SK-N-SH (cell line): ENCODE measurements around the gene EEF1AKMT4. TPM values are rescaled to one million over a fixed set of nuclear protein-coding genes. Genes with fewer than 3 reads are reported as not detected.

Experiments
- CTCF ChIA-PET: fragments of 300-600, 350-600 bp; formaldehyde crosslinking; extraction: SDS; loops from one replicate; lab custom pipeline; 2021; lab: Yijun Ruan, JAX
- POLR2A ChIA-PET: fragments of 350-600 bp; sonication (Branson Sonifier 250); formaldehyde crosslinking; extraction: SDS; loops from one replicate; lab custom pipeline; 2020; ENCODE audit warnings: antibody characterized with exemption, inconsistent platforms; lab: Yijun Ruan, JAX
- DNase-seq: peaks from one replicate; pipeline ENCODE4 v3.0.0; 2012
- H2AFZ ChIP-seq: fragments of 200-600 bp; sonication (generic); 2 replicates; pipeline ENCODE4 v1.8.1; 2016; ENCODE audit warnings: antibody characterized with exemption, mild to moderate bottlenecking, low read depth
- H3F3A ChIP-seq: fragments of 200-600 bp; sonication (generic); replicated peaks from 2 replicates; pipeline ENCODE3; 2016; ENCODE audit warnings: antibody characterized with exemption, mild to moderate bottlenecking; ENCODE audit not compliant: insufficient read depth
- H3K27ac ChIP-seq, 2 experiments: fragments of 200-500 bp in 1 of 2; fragments of 200-600 bp in 1 of 2; sonication (Bioruptor generic) in 1 of 2; sonication (generic), shearing (Covaris generic) in 1 of 2; 2 replicates each; pipeline versions ENCODE4 v1.5.1 to v1.6.1; 2014 to 2016; ENCODE audit warnings: low read depth in 2 of 2, inconsistent platforms in 1 of 2, low read length in 1 of 2, mild to moderate bottlenecking in 1 of 2, mixed read lengths in 1 of 2
- H3K27me3 ChIP-seq: fragments of 200-600 bp; sonication (generic), shearing (Covaris generic); 2 replicates; pipeline ENCODE4 v1.6.1; 2016; ENCODE audit warnings: mixed run types; ENCODE audit not compliant: insufficient read depth
- H3K36me3 ChIP-seq, 2 experiments: fragments of 200-500 bp in 1 of 2; fragments of 200-600 bp in 1 of 2; sonication (Bioruptor generic) in 1 of 2; sonication (generic) in 1 of 2; replicated peaks in 1 of 2; 2 replicates each; pipeline versions ENCODE3 to v1.5.1; 2014 to 2016; ENCODE audit warnings: low read length in 1 of 2, mild to moderate bottlenecking in 1 of 2; ENCODE audit not compliant: insufficient read depth in 2 of 2, control insufficient read depth in 1 of 2
- H3K4me1 ChIP-seq, 2 experiments: fragments of 200-500 bp in 1 of 2; fragments of 200-600 bp in 1 of 2; sonication (Bioruptor generic) in 1 of 2; sonication (generic), shearing (Covaris generic) in 1 of 2; 2 replicates each; pipeline versions ENCODE4 v1.5.1 to v1.6.1; 2014 to 2016; ENCODE audit warnings: low read depth in 1 of 2, low read length in 1 of 2, mixed run types in 1 of 2; ENCODE audit not compliant: insufficient read depth in 2 of 2, control insufficient read depth in 1 of 2
- H3K4me2 ChIP-seq: fragments of 200-600 bp; sonication (generic), shearing (Covaris generic); 2 replicates; pipeline ENCODE4 v1.6.1; 2017; ENCODE audit warnings: mixed run types
- H3K4me3 ChIP-seq, 2 experiments: fragments of 200-500 bp in 1 of 2; fragments of 200-600 bp in 1 of 2; sonication (Bioruptor generic) in 1 of 2; sonication (generic), shearing (Covaris generic) in 1 of 2; 2 replicates each; pipeline versions ENCODE4 v1.5.1 to v1.8.1; 2014 to 2016; ENCODE audit warnings: low read depth in 2 of 2, inconsistent platforms in 1 of 2, low read length in 1 of 2, mild to moderate bottlenecking in 1 of 2, mixed read lengths in 1 of 2, moderate library complexity in 1 of 2
- H3K79me2 ChIP-seq: fragments of 200-600 bp; sonication (generic); 2 replicates; pipeline ENCODE4 v1.8.1; 2017; ENCODE audit warnings: mild to moderate bottlenecking; ENCODE audit not compliant: insufficient read depth
- H3K9ac ChIP-seq: fragments of 200-600 bp; sonication (generic); 2 replicates; pipeline ENCODE4 v1.6.1; 2017; ENCODE audit warnings: mixed run types
- H3K9me2 ChIP-seq: fragments of 200-600 bp; sonication (generic); 2 replicates; pipeline ENCODE4 v1.6.1; 2017; ENCODE audit warnings: mixed run types
- H3K9me3 ChIP-seq: fragments of 200-600 bp; sonication (generic); 2 replicates; pipeline ENCODE4 v1.6.1; 2017; ENCODE audit warnings: mixed run types, mild to moderate bottlenecking, moderate library complexity
- H4K20me1 ChIP-seq: fragments of 200-600 bp; sonication (generic); 2 replicates; pipeline ENCODE4 v1.6.1; 2017; ENCODE audit warnings: mild to moderate bottlenecking, mixed run types; ENCODE audit not compliant: insufficient read depth
- CHD2 ChIP-seq: fragments of 150-350 bp; IDR thresholded peaks from 2 replicates; pipeline ENCODE4 v1.6.1; 2018; ENCODE audit warnings: low read length; ENCODE audit not compliant: partially characterized antibody
- CTCF ChIP-seq: fragments of 200-600 bp; sonication (generic); IDR thresholded peaks from 2 replicates; pipeline ENCODE4 v1.6.1; 2017; ENCODE audit warnings: antibody characterized with exemption, mild to moderate bottlenecking, moderate library complexity
- ELF1 ChIP-seq: IDR thresholded peaks from 2 replicates; pipeline ENCODE4 v1.4.0; 2012
- FOXM1 ChIP-seq: IDR thresholded peaks from 2 replicates; pipeline ENCODE4 v1.4.0; 2012; ENCODE audit warnings: low read depth, mild to moderate bottlenecking
- GATA2 ChIP-seq: sonication (generic); formaldehyde crosslinking; IDR thresholded peaks from 2 replicates; pipeline ENCODE4 v1.5.0; 2020; ENCODE audit warnings: mild to moderate bottlenecking, missing genetic modification reagents
- IRF3 ChIP-seq: fragments of 150-350 bp; IDR thresholded peaks from 2 replicates; pipeline ENCODE4 v1.6.1; 2016; ENCODE audit warnings: mild to moderate bottlenecking, low read depth, low read length
- JUND ChIP-seq: IDR thresholded peaks from 2 replicates; pipeline ENCODE4 v1.4.0; 2012
- MXI1 ChIP-seq: IDR thresholded peaks from 2 replicates; pipeline ENCODE4 v1.6.1; 2012; ENCODE audit warnings: mild to moderate bottlenecking, low read depth, low read length, improper control_type of control experiment
- RAD21 ChIP-seq: IDR thresholded peaks from 2 replicates; pipeline ENCODE4 v1.6.1; 2012; ENCODE audit warnings: mild to moderate bottlenecking, low read length
- REST ChIP-seq: IDR thresholded peaks from 2 replicates; pipeline ENCODE4 v1.6.1; 2012; ENCODE audit warnings: mild to moderate bottlenecking, low read depth, low read length, moderate library complexity
- RFX5 ChIP-seq: IDR thresholded peaks from 2 replicates; pipeline ENCODE4 v1.6.1; 2012; ENCODE audit warnings: mild to moderate bottlenecking, improper control_type of control experiment, low read length
- SIN3A ChIP-seq: IDR thresholded peaks from 2 replicates; pipeline ENCODE4 v1.6.1; 2012; ENCODE audit warnings: low read depth, mild to moderate bottlenecking, low read length, moderate library complexity, borderline replicate concordance
- USF2 ChIP-seq: fragments of 150-350 bp; IDR thresholded peaks from 2 replicates; pipeline ENCODE4 v1.6.1; 2017; ENCODE audit warnings: antibody characterized with exemption, low read length, low read depth, borderline replicate concordance
- WGBS: methylation state at CpG from one replicate; pipeline ENCODE4 v1.1.6; 2017; ENCODE audit warnings: low lambda C conversion rate; 5-methylcytosine and 5-hydroxymethylcytosine counted together
- polyA plus RNA-seq, 3 experiments: library from polyadenylated mRNA; depleted of rRNA; stranded (reverse); fragments of >200 nt; gene quantifications; 2 replicates each; pipeline ENCODE4 v1.2.3, GENCODE V29; 2012
- TF ChIP-seq, protein P1 (sequence below): IDR thresholded peaks from 2 replicates; pipeline ENCODE4 v1.4.0; 2012; ENCODE audit warnings: low read depth, borderline replicate concordance
- TF ChIP-seq, protein P2 (sequence below): IDR thresholded peaks from 2 replicates; pipeline ENCODE4 v1.4.0; 2012; ENCODE audit warnings: low read depth, borderline replicate concordance

EEF1AKMT4 gene
- polyA plus RNA-seq, 1 of the 3 experiments (the other 2 are of a cell fraction), result 9.3 TPM

DNA sequence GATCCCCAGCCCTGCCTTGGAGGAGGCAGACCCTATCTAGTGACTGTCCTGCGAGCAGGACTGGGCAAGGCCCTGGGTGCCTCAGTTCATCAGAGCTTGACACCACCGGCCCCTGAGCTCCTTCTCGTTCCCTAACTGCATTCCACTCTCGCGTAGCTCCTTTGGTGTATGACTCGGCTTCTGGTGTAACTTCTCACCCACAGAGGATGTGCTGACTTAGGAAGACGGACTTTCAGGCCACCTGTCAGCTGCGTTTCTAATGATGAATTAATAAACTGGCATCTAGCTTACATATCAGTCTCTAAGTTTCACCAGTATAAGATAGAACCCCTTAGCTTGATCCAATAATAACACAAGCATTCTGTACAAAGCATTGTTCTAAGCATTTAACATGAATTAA is 45.9 kb upstream of the EEF1AKMT4 start:
- no peaks in the 10 kb centered on the region for H3K9me2 ChIP-seq
- H3K36me3 ChIP-seq, result no peaks in the 10 kb centered on the region
- no peak overlapping the region for H3K27ac ChIP-seq
- 77% methylated on average over 7 of the region's 8 CpGs for WGBS
- no peak for TF ChIP-seq CHD2
- no peak for TF ChIP-seq GATA2 (CRISPR knock-in tag)
- TF ChIP-seq CTCF, result no peak
- no peak for TF ChIP-seq ELF1
- H3K79me2 ChIP-seq, result no peaks in the 10 kb centered on the region
- peaks cover 15% of the 10 kb centered on the region for H3K27me3 ChIP-seq
- no peak overlapping the region for H3K4me3 ChIP-seq
- H3K9ac ChIP-seq, result no peak overlapping the region
- POLR2A ChIA-PET, result no interaction called here
- CTCF ChIA-PET, result interaction anchor here (0.9 to 2.3 kb wide), 2 partner anchors 24 to 27 kb away, joined by 3 to 6 read pairs; no protein-coding TSS in a partner anchor
- no peak for DNase-seq
- no peaks in the 10 kb centered on the region for H3K9me3 ChIP-seq
- no peaks in the 10 kb centered on the region for H3K4me1 ChIP-seq
- no peaks in the 10 kb centered on the region for H3F3A ChIP-seq
- no peak overlapping the region for H2AFZ ChIP-seq
- no peak overlapping the region for H3K4me2 ChIP-seq
- no peaks in the 10 kb centered on the region for H4K20me1 ChIP-seq

- Histone ChIP-seq H3K4me1 (peaks cover 0 to 3% of the 10 kb centered on the region in 2 experiments; a peak in 1 of 4 replicates), H3K9me3 (no peaks in the 10 kb centered on the region), H3K4me3 (no peak overlapping the region), H3K79me2 (no peaks in the 10 kb centered on the region), H3F3A (no peaks in the 10 kb centered on the region), H3K27ac (no peak overlapping the region), H4K20me1 (no peaks in the 10 kb centered on the region), H3K4me2 (no peak overlapping the region), H3K9ac (no peak overlapping the region), H3K36me3 (no peaks in the 10 kb centered on the region), H2AFZ (no peak overlapping the region), H3K27me3 (peaks cover 15% of the 10 kb centered on the region), H3K9me2 (no peaks in the 10 kb centered on the region)
- ChIA-PET CTCF (interaction anchor here (4.2 to 5.3 kb wide), 2 partner anchors 19 to 41 kb away, joined by 17 to 48 read pairs; partner anchors contain the start of genes EEF1AKMT4 and VWA5B2), POLR2A (no interaction called here)
- WGBS, result 62% methylated on average over 11 of the region's 11 CpGs
- no peak for DNase-seq
- TF ChIP-seq SIN3A (no peak), IRF3 (no peak), RAD21 (no peak), REST (no peak), RFX5 (no peak), MXI1 (no peak), ELF1 (no peak), FOXM1 (no peak), JUND (no peak), USF2 (no peak)
- TF ChIP-seq, protein P1, sequence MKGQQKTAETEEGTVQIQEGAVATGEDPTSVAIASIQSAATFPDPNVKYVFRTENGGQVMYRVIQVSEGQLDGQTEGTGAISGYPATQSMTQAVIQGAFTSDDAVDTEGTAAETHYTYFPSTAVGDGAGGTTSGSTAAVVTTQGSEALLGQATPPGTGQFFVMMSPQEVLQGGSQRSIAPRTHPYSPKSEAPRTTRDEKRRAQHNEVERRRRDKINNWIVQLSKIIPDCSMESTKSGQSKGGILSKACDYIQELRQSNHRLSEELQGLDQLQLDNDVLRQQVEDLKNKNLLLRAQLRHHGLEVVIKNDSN, result no peak
- TF ChIP-seq, protein P2, sequence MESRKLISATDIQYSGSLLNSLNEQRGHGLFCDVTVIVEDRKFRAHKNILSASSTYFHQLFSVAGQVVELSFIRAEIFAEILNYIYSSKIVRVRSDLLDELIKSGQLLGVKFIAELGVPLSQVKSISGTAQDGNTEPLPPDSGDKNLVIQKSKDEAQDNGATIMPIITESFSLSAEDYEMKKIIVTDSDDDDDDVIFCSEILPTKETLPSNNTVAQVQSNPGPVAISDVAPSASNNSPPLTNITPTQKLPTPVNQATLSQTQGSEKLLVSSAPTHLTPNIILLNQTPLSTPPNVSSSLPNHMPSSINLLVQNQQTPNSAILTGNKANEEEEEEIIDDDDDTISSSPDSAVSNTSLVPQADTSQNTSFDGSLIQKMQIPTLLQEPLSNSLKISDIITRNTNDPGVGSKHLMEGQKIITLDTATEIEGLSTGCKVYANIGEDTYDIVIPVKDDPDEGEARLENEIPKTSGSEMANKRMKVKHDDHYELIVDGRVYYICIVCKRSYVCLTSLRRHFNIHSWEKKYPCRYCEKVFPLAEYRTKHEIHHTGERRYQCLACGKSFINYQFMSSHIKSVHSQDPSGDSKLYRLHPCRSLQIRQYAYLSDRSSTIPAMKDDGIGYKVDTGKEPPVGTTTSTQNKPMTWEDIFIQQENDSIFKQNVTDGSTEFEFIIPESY, result no peak
Measured at GRCh38 chr3:184209146-184209923, 40.1 kb upstream of the EEF1AKMT4 start.
